Stromal cell of bone marrow (primary cell): ENCODE data around the gene LTF.

Experiments
- DNase-seq: peaks from one replicate; pipeline ENCODE4 v3.0.0-alpha.2; 2012; ENCODE audit warnings: low read depth

LTF gene

GRCh38 chr3:46468753-46469600, 4.3 kb upstream of the LTF start:
- no peak for DNase-seq

- DNase-seq = no peak
Measured at GRCh38 chr3:46467562-46467961, 2.9 kb upstream of the LTF start.

GRCh38 chr3:46466871-46467403, 2.2 kb upstream of the LTF start:
- no peak for DNase-seq

GRCh38 chr3:46466273-46466672, 1.6 kb upstream of the LTF start:
- no peak for DNase-seq

- no peak for DNase-seq
Measured at GRCh38 chr3:46465196-46465520, 453 bp upstream of the LTF start.

GRCh38 chr3:46463868-46464241, 850 bp downstream of the LTF start:
- DNase-seq = no peak

- DNase-seq = no peak
Measured at GRCh38 chr3:46463120-46463867, 1.4 kb downstream of the LTF start.

GRCh38 chr3:46462511-46462910, 2.2 kb downstream of the LTF start:
- DNase-seq = no peak

GRCh38 chr3:46462111-46462510, 2.6 kb downstream of the LTF start:
- DNase-seq = no peak

- DNase-seq = no peak
Measured at GRCh38 chr3:46460051-46460450, 4.7 kb downstream of the LTF start.

- DNase-seq = no peak
Measured at GRCh38 chr3:46456118-46456517, 8.6 kb downstream of the LTF start.

GRCh38 chr3:46455231-46456115, 9.2 kb downstream of the LTF start:
- no peak for DNase-seq

GRCh38 chr3:46454606-46455005, 10.1 kb downstream of the LTF start:
- DNase-seq = no peak

GRCh38 chr3:46454209-46454595, 10.5 kb downstream of the LTF start:
- DNase-seq = no peak

- no peak for DNase-seq
Measured at GRCh38 chr3:46453526-46454208, 11.0 kb downstream of the LTF start.

- no peak for DNase-seq
Measured at GRCh38 chr3:46449755-46450552, 14.8 kb downstream of the LTF start.

- no peak for DNase-seq
Measured at GRCh38 chr3:46448721-46449120, 16.0 kb downstream of the LTF start.

GRCh38 chr3:46447228-46447985, 17.3 kb downstream of the LTF start:
- DNase-seq = no peak

GRCh38 chr3:46442576-46443530, 21.9 kb downstream of the LTF start:
- DNase-seq = peak; percentile 20
